ENCODE measurements around the gene ITIH2. TPM values are rescaled to one million over a fixed set of nuclear protein-coding genes. Genes with fewer than 3 reads are reported as not detected.

The ITIH2 gene
- polyA plus RNA-seq, 1 donor = 0.12 TPM

Other genes with a start within 250 kb of the ITIH2 start
- 42.2 TPM for gene ITIH5, start 36.4 kb upstream of the ITIH2 start, polyA plus RNA-seq (ENCODE audit: insufficient read length)
- gene KIN, start 84.7 kb downstream of the ITIH2 start, polyA plus RNA-seq (ENCODE audit: insufficient read length) = 10.9 TPM
- gene ATP5F1C, start 84.9 kb downstream of the ITIH2 start, polyA plus RNA-seq (ENCODE audit: insufficient read length) = 196 TPM
- gene TAF3, start 115.2 kb downstream of the ITIH2 start, polyA plus RNA-seq (ENCODE audit: insufficient read length) = 6.3 TPM